IPS-11a (cell line): ENCODE measurements around the gene DUSP28.
"Not testable (repeated sequence)": the region's sequence is repeated elsewhere in the genome, so short reads cannot be mapped to it uniquely, and the experiment has no call there.

ENCODE experiments used
- H3K4me3 ChIP-seq: one replicate; pipeline ENCODE4 v1.5.1; 2013; ENCODE audit warnings: low read depth, low read length, control low read depth

DUSP28 gene

GRCh38 chr2:240526521-240526920 lies 33.6 kb upstream of the DUSP28 start:
- H3K4me3 ChIP-seq, result no peak overlapping the region

DNA sequence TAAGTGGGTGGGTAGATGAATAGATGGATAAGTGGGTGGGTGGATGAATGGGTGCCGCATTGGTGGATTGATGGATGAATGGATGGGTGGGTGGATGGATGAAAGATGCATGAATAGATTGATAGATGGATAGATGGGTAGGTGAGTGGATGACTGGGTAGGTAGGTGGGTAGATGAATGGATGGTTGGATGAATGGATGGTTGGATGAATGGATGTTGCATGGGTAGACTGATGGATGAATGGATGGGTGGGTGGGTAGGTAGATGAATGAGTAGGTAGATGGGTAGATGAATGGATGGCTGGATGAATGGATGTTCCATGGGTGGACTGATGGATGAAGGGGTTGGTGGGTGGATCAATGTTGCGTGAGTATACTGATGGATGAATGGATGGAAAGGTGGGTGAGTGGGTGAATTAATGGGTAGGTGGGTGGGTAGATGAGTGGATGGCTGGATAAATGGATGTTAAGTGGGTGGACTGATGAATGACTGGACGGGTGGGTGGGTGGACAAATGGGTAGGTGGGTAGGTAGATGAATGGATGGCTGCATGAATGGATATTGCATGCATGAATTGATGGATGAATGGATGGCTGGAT lies 32.9 kb upstream of the DUSP28 start:
- no peak overlapping the region for H3K4me3 ChIP-seq

GRCh38 chr2:240528406-240529040 lies 31.6 kb upstream of the DUSP28 start:
- H3K4me3 ChIP-seq, result no peak overlapping the region

DNA sequence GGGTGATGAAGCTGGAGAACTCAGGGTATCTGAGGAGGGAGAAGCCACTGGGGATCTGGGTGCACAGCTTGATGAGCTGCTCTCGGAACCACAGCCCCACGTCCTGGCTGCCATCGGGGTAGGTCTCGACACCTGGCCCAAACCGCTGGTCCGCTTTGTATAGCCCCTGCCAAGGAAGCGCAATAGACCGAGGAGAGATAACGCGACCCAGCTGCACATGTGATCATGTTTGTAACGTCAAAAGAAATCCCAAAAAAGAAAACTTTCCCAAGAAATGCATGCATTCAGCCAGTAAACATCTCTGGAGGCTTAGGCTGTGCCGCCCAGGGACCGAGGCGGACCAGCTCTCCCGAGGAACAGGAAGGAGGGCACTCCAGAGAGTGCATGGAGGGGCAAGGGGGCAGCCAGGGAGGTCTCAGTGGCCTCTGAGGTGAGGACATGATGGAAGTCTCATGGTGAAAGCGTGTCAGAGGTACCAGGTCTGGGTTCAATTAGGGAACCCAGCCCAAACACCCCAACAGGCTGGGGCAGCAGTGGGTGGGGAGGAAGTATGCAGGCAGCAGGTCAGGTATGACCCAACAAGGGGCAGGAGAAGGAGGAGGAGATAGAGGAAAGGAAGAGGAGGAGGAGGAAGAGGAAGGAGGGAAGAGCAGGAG lies 30.7 kb upstream of the DUSP28 start:
- H3K4me3 ChIP-seq, result no peak overlapping the region

- no peak overlapping the region for H3K4me3 ChIP-seq
Observed at GRCh38 chr2:240530181-240530580, 30.0 kb upstream of the DUSP28 start.

DNA sequence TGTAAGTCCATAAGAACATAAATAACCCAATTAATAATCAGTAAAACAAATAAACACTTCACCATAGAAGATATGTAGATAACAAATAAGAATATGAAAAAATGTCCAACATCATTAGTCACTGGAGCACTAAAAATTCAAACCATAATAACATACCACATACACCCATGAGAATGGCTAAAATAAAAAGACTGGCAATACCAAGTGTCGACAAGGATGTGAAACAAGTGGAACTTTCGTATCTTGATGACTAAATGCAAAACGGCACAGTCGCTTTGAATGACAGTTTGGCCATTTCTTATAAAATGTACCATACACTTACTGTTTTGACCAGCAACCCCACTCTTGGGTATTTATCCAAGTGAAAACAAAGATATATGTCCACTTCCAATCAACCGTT lies 29.1 kb upstream of the DUSP28 start:
- H3K4me3 ChIP-seq, result no peak overlapping the region

DNA sequence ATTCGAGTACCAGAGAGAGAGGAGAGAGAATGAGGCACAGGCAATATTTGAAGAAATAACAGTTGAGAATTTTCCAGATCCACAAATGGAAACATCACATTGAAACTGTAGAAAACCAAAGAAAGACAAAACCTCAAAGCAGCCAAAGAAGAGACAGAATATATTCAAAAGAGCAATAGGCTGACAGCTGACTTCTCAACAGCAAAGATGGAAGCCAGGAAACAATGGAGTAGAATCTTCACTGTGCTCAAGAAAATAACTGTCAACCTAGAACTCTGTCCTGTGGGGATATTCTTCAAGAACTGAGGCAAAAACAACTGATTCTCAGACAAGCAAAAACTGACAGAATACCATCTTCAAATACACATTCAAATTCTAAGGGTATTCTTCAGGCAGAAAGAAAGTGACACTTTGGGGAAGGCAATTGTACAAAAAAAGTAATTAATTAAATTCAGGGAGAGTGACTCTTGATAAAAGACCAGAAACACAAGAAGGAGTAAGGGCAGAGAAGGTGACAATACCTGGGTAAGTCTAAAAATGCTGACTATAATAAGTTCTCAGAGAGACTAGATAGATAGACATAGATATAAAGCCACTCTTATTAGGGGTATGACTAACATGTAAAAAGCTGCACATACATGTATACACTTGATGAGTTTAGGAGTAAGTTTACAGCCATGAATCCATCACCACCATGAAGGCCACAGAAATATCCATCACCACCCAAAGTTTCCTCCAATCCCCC lies 28.0 kb upstream of the DUSP28 start:
- H3K4me3 ChIP-seq, result no peak overlapping the region

- H3K4me3 ChIP-seq, result no peak overlapping the region
Observed at GRCh38 chr2:240538031-240538780, 22.0 kb upstream of the DUSP28 start.

DNA sequence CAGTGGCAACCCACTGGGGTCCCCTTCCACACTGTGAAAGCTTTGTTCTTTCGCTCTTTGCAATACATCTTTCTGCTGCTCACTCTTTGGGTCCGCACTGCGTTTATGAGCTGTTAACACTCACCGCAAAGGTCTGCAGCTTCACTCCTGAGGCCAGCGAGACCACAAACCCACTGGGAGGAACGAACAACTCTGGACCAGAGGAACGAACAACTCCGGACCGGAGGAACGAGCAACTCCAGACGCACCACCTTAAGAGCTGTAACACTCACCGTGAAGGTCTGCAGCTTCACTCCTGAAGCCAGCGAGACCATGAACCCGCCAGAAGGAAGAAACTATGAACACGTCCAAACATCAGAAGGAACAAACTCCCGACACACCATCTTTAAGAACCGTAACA lies 21.1 kb upstream of the DUSP28 start:
- not testable (repeated sequence) for H3K4me3 ChIP-seq

- no peak overlapping the region for H3K4me3 ChIP-seq
Observed at GRCh38 chr2:240539906-240540305, 20.3 kb upstream of the DUSP28 start.

DNA sequence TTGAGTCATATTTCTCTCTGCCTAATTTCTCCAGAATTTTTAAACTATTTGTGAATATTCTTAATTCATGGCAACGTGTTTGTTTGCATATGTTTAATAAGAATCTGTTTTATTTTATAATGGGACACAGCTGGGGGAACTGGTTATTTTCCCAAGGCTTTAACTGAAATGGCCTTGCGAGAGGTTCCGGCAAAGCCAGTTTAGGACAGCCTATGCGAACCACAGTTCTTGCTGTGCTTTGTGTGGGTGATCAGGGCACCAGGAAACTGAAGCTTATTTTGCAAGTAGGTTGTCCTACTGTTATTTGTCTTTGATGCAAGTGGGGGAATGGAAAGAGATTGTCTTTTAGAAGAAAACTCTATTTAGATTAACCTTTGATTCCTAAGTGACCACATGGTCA lies 8.9 kb upstream of the DUSP28 start:
- H3K4me3 ChIP-seq, result no peak overlapping the region

- H3K4me3 ChIP-seq, result no peak overlapping the region
Observed at GRCh38 chr2:240551811-240552210, 8.3 kb upstream of the DUSP28 start.

DNA sequence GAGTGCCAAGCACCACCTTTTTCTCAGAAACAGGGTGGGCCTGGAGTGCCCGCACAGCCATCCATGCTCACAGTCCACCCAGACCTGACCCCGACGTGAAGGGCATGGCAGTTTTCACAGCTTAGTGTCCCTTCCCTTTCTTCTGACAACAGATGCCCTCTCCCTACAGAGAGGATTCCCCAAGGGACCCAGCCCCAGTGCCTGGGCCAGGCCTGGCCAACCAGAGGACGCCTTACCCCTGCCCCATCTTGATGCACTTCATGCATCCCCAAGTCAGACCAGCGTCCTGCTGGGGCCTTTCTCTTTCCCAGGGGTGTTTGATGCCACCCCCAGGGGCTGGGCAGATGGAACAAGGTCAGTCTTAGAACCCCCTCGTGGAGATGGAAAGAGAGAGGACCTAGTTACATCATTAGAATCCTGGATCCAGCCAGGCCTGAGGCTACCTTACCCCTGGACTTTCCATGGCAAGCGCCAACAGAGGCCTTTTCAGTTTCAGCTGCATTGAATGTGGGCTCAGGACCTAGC lies 6.1 kb upstream of the DUSP28 start:
- H3K4me3 ChIP-seq, result no peak overlapping the region

GRCh38 chr2:240554767-240555493 lies 5.2 kb upstream of the DUSP28 start:
- no peak overlapping the region for H3K4me3 ChIP-seq

- H3K4me3 ChIP-seq, result no peak overlapping the region
Observed at GRCh38 chr2:240555541-240556250, 4.5 kb upstream of the DUSP28 start.

- no peak overlapping the region for H3K4me3 ChIP-seq
Observed at GRCh38 chr2:240556553-240557100, 3.5 kb upstream of the DUSP28 start.

DNA sequence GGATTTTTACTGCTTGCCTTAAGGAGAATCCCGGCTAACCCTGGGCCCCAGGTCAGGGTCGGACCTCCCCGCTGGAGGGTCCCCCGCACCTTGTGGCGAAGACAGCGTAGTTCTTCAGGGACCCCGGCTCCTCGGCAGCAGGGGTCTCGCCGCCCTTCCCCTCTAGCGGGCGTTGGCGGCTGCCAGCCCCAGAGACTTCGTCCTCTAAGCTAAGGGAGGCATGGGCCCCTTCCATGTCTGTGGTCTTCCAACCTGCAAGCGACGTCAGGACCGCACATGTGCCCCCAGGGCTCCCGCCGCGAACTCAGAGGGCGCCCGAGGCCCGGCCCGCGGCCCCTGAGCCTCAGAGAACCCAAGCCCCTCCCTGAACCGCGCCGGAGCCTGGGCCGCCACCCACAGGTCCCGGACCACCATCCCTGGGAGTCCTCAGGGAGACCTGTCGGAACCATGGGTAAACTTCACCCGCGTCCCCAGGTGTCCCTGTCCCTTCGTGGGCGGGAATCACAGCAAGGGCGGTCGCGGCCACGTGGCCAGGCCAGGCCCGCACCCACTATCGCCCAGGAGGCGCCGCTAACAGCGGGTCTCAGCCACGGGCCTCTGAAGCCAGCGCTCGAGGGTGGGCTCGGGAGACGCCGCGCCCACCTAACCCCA lies 2.9 kb upstream of the DUSP28 start:
- H3K4me3 ChIP-seq, result no peak overlapping the region

DNA sequence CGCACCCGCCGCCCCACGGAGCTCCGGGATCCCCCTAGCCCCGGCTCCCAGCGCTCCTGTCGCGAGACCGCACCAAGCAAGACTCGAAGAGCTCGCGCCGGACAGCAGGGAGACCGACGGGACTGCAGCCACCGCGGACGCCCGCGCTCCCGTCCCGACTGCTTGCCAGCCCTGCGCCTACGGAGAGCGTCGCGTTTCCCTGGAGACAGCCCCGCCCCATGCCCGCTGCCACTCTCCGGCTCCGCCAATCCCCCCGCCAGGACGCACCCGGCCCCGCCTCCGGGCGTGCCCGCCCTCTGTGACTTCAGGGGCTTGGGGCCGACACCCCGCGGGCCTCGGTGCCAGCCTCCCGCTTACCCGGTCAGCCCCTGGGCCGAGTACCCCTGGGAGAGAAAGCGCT lies 2.3 kb upstream of the DUSP28 start, which contains the start of gene ANKMY1:
Gene ANKMY1 (minus strand): TSS at position 181 of the 400 bp plus-strand sequence. CDS start 653 bp downstream, outside the sequence.
- H3K4me3 ChIP-seq, result peak within 1 kb of the TSS; percentile 13
